Measurements from ENCODE around the gene TCOF1. TPM values are rescaled to one million over a fixed set of nuclear protein-coding genes. Genes with fewer than 3 reads are reported as not detected.

The TCOF1 gene
- total RNA-seq, 2 donors from 2014 or later, result 55.5 to 62.3 TPM

DNA sequence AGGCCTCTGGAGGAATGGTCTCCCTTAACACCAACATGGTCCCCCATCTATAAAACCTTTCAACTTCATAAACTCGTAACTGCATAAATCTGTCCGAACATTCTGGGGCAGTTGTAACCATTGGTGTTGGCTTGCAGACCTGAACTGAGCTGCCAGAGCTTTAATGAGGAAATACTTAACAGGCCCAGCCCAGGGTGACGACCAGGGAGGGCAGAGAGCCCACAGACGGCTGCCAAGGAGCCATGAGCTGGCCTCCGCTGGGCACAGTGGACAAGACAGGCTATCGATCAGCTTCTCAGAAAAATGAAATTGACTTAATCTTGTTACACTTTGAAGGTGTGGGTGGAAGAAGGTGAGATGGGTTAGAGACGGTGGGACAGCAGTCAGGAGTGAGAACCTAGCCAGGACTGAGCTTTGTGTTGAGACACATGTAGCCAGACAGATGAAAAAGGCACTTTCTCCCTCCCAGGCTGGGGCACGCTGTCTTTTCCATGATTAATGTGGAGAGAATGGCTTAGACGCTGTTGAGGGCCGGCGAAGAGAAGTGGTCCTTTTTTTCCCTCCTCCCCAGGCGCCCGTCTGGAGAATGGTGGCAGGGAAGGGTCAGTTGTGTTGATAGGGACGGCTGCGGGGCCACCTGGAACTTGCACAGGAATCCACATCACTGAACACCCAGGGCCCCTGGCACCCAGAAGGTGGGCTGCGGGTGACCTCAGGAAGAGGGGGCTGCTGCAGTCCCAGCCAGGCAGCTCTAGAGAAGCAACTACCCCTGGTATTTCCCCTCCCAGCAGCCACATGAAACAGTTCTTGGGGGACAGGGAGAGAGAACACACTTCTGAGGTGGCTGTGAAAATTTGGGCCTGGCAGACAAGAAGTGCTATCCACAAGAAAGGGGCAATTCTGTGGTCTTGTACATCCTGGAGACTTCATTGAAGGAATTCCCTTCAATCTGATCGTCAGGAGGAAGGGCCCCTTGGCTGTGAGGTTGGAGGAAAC is 27.3 kb upstream of the TCOF1 start:
- DNase-seq (no peak), ATAC-seq (replicated peaks in 1 of 2) (no peak)
- no peaks in the 10 kb centered on the region for H3K4me1 Mint-ChIP-seq (ENCODE audit: low read depth)
- no peaks in the 10 kb centered on the region for H3K36me3 Mint-ChIP-seq (ENCODE audit: insufficient read depth in 2 of 2)
- H3K4me3 Mint-ChIP-seq, result no peak overlapping the region
- H3K27me3 Mint-ChIP-seq (ENCODE audit: low read depth), result peaks cover 8% of the 10 kb centered on the region
- H3K27ac Mint-ChIP-seq, result no peak overlapping the region
- H3K9me3 Mint-ChIP-seq, result no peaks in the 10 kb centered on the region

DNA sequence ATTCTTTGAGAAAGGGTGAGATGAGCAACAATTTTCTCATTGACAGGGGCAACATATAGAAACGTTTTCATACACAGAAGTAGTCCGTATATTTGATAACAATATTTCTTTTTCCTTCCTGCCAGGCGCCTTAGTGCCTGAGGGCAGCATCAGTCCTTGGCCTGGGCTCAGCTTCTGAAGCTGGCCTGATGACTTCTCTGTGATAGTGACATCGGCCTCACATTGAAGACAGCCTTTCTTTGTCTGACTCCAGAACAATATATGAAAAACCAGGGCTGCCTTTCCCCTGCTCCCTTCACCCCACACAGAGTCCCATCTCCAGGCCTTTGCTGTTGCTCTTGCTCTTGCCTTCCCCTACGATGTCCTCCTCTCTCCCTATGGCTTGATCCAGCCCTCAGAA is 24.1 kb upstream of the TCOF1 start:
- Mint-ChIP-seq H3K27ac (no peak overlapping the region), H3K27me3 (ENCODE audit: low read depth) (peaks cover 8% of the 10 kb centered on the region)
- ATAC-seq (replicated peaks in 1 of 2), result no peak

DNA sequence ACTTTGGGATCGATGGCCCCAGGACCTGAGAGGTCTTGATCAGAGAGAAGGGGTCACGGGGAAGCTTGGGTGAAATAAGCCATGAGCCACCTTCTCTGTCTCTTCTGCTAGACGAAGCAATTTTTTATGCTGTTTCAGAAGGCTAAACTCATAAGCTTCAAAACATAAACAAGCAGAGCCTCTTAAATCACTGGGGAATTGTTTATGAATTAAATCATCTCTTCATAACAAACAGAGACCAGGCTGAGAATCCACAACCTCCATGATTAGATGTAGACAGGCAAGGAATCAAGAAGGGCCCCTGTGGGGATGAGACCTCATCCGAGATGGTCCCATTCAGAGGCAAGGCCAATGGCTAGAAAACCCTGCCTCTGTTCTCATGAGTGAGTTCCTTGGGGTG is 21.7 kb upstream of the TCOF1 start:
- no peaks in the 10 kb centered on the region for H3K27me3 Mint-ChIP-seq (ENCODE audit: low read depth)
- no peak for ATAC-seq (replicated peaks in 1 of 2)

More for the DNA sequence above, 24.1 kb upstream of the TCOF1 start:
- H3K9me3 Mint-ChIP-seq, result no peaks in the 10 kb centered on the region
- no peak overlapping the region for H3K4me3 Mint-ChIP-seq
- no peaks in the 10 kb centered on the region for H3K36me3 Mint-ChIP-seq (ENCODE audit: insufficient read depth in 2 of 2)
- no peak for DNase-seq
- no peaks in the 10 kb centered on the region for H3K4me1 Mint-ChIP-seq (ENCODE audit: low read depth)

DNA sequence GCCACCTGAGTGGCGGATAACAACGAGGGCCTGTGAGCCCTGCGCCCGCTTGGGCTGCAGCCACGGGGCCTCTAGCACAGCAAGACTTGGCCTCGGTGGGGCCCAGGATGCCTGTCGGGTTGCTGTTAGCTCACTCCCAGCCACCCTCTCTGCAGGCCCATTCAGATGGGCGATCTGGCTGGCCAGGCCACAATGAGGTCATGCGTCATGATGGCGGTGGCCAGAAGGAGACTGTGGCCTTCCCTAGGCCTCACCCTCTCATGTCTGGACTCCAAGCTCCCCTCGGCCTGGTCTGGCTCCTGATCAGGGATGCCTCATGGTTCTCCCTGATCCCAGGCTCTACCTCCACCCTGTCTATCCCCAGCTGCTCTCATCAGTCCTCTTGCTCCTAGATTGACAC is 19.0 kb upstream of the TCOF1 start:
- Mint-ChIP-seq H3K27me3 (ENCODE audit: low read depth) (no peaks in the 10 kb centered on the region), H3K27ac (no peak overlapping the region), H3K36me3 (ENCODE audit: insufficient read depth in 2 of 2) (no peaks in the 10 kb centered on the region), H3K4me1 (ENCODE audit: low read depth) (peaks cover 5% of the 10 kb centered on the region), H3K9me3 (no peaks in the 10 kb centered on the region), H3K4me3 (no peak overlapping the region)
- ATAC-seq (replicated peaks in 1 of 2) (no peak), DNase-seq (no peak)

More for the DNA sequence above, 21.7 kb upstream of the TCOF1 start:
- DNase-seq, result no peak
- H3K4me1 Mint-ChIP-seq (ENCODE audit: low read depth), result peaks cover 2% of the 10 kb centered on the region
- no peak overlapping the region for H3K4me3 Mint-ChIP-seq
- no peak overlapping the region for H3K27ac Mint-ChIP-seq
- H3K9me3 Mint-ChIP-seq, result no peaks in the 10 kb centered on the region
- H3K36me3 Mint-ChIP-seq (ENCODE audit: insufficient read depth in 2 of 2), result no peaks in the 10 kb centered on the region

DNA sequence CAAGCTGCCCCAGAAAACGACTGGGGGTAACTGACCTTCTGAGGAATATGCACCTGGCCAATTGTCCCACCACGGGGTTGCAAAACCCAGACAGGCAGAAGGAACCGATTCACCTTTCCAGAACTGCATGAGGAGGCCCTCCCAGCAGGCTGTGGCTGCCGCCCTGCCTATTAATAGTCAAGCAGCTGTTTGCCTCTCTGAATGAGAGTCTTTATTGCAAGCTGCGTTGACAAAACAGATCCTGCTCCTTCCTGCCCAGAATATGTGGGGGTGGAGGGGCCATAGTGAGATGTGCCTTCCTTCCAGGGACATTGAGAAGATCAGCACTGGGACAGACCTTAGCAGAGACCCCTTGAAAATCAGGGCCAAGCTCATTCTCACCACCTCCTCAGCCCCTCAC is 18.3 kb upstream of the TCOF1 start:
- Mint-ChIP-seq H3K9me3 (no peaks in the 10 kb centered on the region), H3K36me3 (ENCODE audit: insufficient read depth in 2 of 2) (no peaks in the 10 kb centered on the region), H3K4me1 (ENCODE audit: low read depth) (peaks cover 5% of the 10 kb centered on the region), H3K27ac (no peak overlapping the region), H3K27me3 (ENCODE audit: low read depth) (no peaks in the 10 kb centered on the region), H3K4me3 (no peak overlapping the region)
- ATAC-seq (replicated peaks in 1 of 2) (no peak), DNase-seq (no peak)

DNA sequence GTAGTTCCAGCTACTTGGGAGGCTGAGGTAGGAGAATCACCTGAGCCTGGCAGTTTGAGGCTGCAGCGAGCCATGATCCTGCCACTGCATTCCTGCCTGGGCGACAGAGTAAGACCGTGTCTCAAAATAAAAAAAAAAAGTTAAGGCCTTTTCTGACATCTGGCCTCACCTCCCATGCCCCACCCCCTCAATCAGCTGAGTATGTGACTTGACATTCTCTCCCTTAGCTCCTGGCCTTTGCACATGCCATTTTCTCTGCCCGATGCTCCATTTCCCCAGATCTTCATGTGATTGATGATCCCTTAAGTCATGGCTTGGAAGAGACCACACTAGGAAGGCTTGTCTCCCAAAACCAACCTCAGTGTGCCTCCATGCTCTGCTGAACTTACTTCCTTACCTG is 17.7 kb upstream of the TCOF1 start:
- no peak for ATAC-seq (replicated peaks in 1 of 2)
- Mint-ChIP-seq H3K36me3 (ENCODE audit: insufficient read depth in 2 of 2) (no peaks in the 10 kb centered on the region), H3K4me1 (ENCODE audit: low read depth) (peaks cover 5% of the 10 kb centered on the region), H3K27ac (no peak overlapping the region), H3K27me3 (ENCODE audit: low read depth) (no peaks in the 10 kb centered on the region), H3K4me3 (no peak overlapping the region), H3K9me3 (no peaks in the 10 kb centered on the region)
- DNase-seq, result no peak

DNA sequence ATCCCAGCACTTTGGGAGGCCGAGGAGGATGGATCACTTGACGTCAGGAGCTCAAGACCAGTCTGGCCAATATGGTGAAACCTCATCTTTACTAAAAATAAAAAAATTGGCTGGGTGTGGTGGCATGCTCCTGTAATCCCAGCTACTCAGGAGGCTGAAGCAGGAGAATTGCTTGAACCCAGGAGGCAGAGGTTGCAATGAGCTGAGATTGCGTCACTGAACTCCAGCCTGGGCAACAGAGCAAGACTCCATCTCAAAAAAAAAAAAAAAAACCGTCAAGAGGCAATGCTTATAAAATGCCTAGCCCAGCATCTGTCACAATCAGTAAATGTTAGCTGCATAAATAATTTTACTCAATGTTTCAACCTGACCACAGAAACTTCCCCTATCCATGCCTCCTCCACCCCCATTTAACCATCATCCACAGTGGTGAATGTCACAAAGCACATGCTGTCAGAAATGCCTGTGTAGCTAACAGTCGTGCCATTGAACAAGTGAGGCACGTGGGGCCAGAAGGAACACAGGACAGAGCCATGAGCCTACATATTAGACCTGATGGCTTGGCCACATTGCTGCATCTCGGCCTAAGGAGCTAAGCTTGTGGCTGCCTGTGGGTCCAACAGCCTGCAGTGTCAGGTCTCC is 16.8 kb upstream of the TCOF1 start:
- DNase-seq, result no peak
- H3K27me3 Mint-ChIP-seq (ENCODE audit: low read depth), result no peaks in the 10 kb centered on the region

DNA sequence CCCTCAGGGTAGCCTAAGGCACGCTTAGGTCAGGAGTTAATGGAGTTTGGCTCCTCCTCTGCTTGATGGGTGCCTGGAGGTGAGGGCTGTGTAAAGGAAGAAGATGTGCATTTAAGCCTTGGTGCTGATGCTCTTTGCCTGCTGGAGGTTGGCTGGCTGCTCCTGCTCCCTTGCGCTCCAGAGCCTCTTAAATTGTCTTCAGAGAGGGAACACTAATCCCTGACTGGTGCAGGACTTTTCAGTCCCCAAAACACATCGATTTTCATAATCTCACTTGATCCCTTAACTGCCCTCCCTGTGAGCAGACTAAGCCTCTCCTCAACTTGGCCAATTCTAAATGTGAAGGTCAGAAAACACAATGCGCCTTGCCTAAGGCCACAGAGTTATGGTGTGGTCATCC is 16.2 kb upstream of the TCOF1 start:
- H3K27me3 Mint-ChIP-seq (ENCODE audit: low read depth), result no peaks in the 10 kb centered on the region
- H3K9me3 Mint-ChIP-seq, result no peaks in the 10 kb centered on the region
- ATAC-seq (replicated peaks in 1 of 2) (no peak), DNase-seq (no peak)
- no peak overlapping the region for H3K27ac Mint-ChIP-seq
- peaks cover 5% of the 10 kb centered on the region for H3K4me1 Mint-ChIP-seq (ENCODE audit: low read depth)
- H3K36me3 Mint-ChIP-seq (ENCODE audit: insufficient read depth in 2 of 2), result no peaks in the 10 kb centered on the region
- no peak overlapping the region for H3K4me3 Mint-ChIP-seq

More for the DNA sequence above, 16.8 kb upstream of the TCOF1 start:
- Mint-ChIP-seq H3K27ac (no peak overlapping the region), H3K36me3 (ENCODE audit: insufficient read depth in 2 of 2) (no peaks in the 10 kb centered on the region), H3K9me3 (no peaks in the 10 kb centered on the region), H3K4me1 (ENCODE audit: low read depth) (peaks cover 5% of the 10 kb centered on the region), H3K4me3 (no peak overlapping the region)
- ATAC-seq (replicated peaks in 1 of 2), result peak; percentile 41 to 43

DNA sequence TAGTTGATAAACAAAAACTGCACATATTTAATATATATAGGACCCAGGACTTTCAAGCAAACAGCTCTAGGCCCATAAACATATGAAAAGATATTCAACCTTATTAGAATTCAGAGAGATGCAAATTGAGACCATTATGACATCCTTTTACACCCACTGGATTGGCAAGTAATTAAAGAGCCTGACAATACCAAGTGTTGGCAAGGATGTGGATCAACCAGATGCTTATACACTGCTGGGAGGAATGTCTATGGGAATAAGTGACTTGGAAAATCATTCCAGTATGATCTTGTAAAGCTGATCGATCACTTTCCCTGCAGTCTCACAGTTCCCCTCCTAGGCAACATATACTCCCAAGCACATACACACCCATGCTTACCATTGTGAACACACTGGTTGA is 15.5 kb upstream of the TCOF1 start:
- Mint-ChIP-seq H3K9me3 (no peaks in the 10 kb centered on the region), H3K4me1 (ENCODE audit: low read depth) (peaks cover 5% of the 10 kb centered on the region), H3K36me3 (ENCODE audit: insufficient read depth in 2 of 2) (no peaks in the 10 kb centered on the region), H3K27ac (no peak overlapping the region), H3K4me3 (no peak overlapping the region), H3K27me3 (ENCODE audit: low read depth) (no peaks in the 10 kb centered on the region)
- no peak for ATAC-seq (replicated peaks in 1 of 2)
- no peak for DNase-seq

DNA sequence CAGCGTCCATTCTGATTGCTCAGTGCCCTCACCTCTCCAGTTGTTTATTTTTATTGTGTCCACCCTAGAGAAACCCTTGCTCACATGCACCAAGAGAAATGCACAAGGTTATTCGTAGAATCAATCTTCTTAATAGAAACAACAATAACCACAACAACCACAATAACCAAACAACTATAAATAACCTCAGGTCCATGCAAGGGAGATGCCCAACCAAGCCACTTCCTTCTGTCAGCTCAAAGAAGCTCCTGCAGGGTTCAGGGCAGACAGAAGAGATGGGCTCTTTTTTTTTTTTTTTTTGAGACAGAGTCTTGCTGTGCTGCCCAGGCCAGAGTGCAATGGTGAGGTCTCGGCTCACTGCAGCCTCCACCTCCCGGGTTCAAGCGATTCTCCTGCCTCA is 14.9 kb upstream of the TCOF1 start:
- Mint-ChIP-seq H3K4me3 (no peak overlapping the region), H3K27me3 (ENCODE audit: low read depth) (no peaks in the 10 kb centered on the region), H3K4me1 (ENCODE audit: low read depth) (peaks cover 5% of the 10 kb centered on the region), H3K9me3 (no peaks in the 10 kb centered on the region), H3K27ac (no peak overlapping the region), H3K36me3 (ENCODE audit: insufficient read depth in 2 of 2) (no peaks in the 10 kb centered on the region)
- ATAC-seq (replicated peaks in 1 of 2), result no peak
- DNase-seq, result no peak

DNA sequence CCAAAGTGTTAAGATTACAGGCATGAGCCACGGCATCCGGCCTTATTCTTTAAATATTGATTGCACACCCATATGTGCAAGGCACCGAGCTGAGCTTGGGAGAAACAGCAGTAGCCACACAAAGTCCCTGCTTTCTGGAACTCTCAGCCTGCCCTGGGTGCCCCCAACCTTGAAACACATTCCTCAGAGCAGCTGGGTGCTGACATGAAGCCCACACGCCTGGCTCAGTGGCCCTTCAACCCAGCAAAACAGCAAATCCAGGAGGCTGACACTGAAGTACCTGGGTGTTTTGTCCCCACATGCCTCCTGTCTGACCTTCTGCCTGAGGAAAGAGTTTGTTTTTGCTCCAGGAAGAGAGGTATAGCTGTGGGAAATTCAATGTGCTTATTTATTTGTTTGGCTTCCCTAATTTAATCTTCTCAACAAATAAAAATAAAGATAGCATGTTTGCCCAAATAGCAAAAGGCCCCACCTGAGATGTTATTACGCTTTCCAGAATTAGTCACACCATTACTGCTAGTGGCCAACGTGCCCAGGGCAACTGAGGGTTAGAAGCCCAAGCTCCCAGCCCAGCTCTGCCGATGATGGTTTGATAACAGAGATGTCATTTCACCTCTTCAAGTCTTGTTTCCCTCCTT is 13.4 kb upstream of the TCOF1 start:
- ATAC-seq (replicated peaks in 1 of 2) (no peak), DNase-seq (no peak)
- Mint-ChIP-seq H3K4me3 (no peak overlapping the region), H3K27ac (no peak overlapping the region), H3K9me3 (no peaks in the 10 kb centered on the region), H3K4me1 (ENCODE audit: low read depth) (peaks cover 5% of the 10 kb centered on the region), H3K36me3 (ENCODE audit: insufficient read depth in 2 of 2) (no peaks in the 10 kb centered on the region), H3K27me3 (ENCODE audit: low read depth) (no peaks in the 10 kb centered on the region)

DNA sequence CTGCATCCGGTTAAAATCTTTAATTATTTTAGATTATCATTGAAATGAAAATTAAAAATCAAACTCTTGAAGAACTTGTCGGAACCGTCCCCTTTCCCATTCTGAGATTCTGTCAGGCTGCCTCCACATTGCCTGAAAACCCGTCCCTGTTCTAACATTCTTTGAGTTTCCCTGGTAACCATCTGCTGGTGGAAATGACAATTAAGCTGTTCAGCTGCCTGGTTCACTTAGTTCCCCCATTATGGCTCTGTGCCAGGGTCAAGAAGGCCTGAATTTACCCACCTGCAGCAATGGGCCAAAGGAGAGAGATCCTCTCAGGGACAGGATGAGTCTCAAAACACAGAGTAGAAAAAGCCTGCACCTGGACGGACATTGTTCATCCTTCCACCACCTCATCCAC is 11.8 kb upstream of the TCOF1 start:
- Mint-ChIP-seq H3K27ac (no peak overlapping the region), H3K36me3 (ENCODE audit: insufficient read depth in 2 of 2) (no peaks in the 10 kb centered on the region), H3K4me1 (ENCODE audit: low read depth) (peaks cover 9% of the 10 kb centered on the region), H3K27me3 (ENCODE audit: low read depth) (no peaks in the 10 kb centered on the region), H3K4me3 (no peak overlapping the region), H3K9me3 (no peaks in the 10 kb centered on the region)
- ATAC-seq (replicated peaks in 1 of 2) (no peak), DNase-seq (no peak)

DNA sequence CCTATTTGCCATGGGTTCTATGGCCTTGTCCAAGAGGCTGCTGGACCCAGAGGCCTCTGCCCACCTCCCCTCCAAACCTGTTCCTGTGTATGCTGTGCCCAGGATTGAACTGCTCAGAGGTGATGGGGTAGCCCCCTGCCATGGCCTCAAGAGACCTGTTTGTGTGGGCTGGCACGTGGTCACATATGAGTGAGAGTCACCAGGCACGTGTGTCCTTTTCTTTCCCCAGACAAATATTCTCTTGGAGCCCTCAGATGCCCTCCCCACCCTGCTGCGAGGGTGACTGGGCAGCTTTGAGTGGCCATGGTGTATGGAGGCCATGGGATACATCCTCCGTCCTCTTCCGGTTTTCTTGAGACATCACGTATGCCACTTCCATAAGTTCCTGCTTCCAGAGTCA is 10.9 kb upstream of the TCOF1 start:
- no peaks in the 10 kb centered on the region for H3K36me3 Mint-ChIP-seq (ENCODE audit: insufficient read depth in 2 of 2)
- no peaks in the 10 kb centered on the region for H3K27me3 Mint-ChIP-seq (ENCODE audit: low read depth)
- no peak for DNase-seq
- H3K9me3 Mint-ChIP-seq, result no peaks in the 10 kb centered on the region
- H3K4me1 Mint-ChIP-seq (ENCODE audit: low read depth), result peaks cover 13% of the 10 kb centered on the region
- no peak overlapping the region for H3K4me3 Mint-ChIP-seq
- H3K27ac Mint-ChIP-seq, result no peak overlapping the region
- no peak for ATAC-seq (replicated peaks in 1 of 2)

Data from activated T-cell treated with anti-CD3 and anti-CD28 coated beads, Interleukin-2, amount 50 U/mL, for 72 hours (primary cell).